Activated CD4-positive, alpha-beta T cell treated with anti-CD3 and anti-CD28 coated beads, Interleukin-2, amount 10 ng/mL, durations not matched to agents 24 days and 14 days (primary cell): ENCODE measurements around the gene ZBTB8A. TPM values are rescaled to one million over a fixed set of nuclear protein-coding genes. Genes with fewer than 3 reads are reported as not detected.

ENCODE experiments used
- DNase-seq: peaks from one replicate; pipeline ENCODE4 v3.0.0; 2022
- H3K27ac Mint-ChIP-seq: one replicate; pipeline ENCODE4 v1.8.0; 2022; ENCODE audit warnings: mild to moderate bottlenecking, mixed read lengths
- H3K27me3 Mint-ChIP-seq: one replicate; pipeline ENCODE4 v1.8.0; 2022; ENCODE audit warnings: mixed read lengths
- H3K36me3 Mint-ChIP-seq: one replicate; pipeline ENCODE4 v1.8.0; 2022; ENCODE audit warnings: low read depth, mild to moderate bottlenecking, mixed read lengths
- H3K4me1 Mint-ChIP-seq: one replicate; pipeline ENCODE4 v1.8.0; 2021; ENCODE audit warnings: mixed read lengths
- H3K4me3 Mint-ChIP-seq: one replicate; pipeline ENCODE4 v1.8.0; 2022; ENCODE audit warnings: mild to moderate bottlenecking, moderate library complexity, mixed read lengths
- H3K9me3 Mint-ChIP-seq: one replicate; pipeline ENCODE4 v1.8.0; 2021; ENCODE audit warnings: mixed read lengths
- intact Hi-C: fragments of 100-400 bp; cut with micrococcal nuclease; formaldehyde crosslinking; loops from one replicate; pipeline ENCODE4 v1.15.1; 2023
- total RNA-seq: library from RNA; stranded (reverse); gene quantifications from 2 replicates; pipeline ENCODE4 v1.2.3, GENCODE V29; 2022

The ZBTB8A gene
- total RNA-seq, 1 donor from 2014 or later = 0.19 TPM

DNA sequence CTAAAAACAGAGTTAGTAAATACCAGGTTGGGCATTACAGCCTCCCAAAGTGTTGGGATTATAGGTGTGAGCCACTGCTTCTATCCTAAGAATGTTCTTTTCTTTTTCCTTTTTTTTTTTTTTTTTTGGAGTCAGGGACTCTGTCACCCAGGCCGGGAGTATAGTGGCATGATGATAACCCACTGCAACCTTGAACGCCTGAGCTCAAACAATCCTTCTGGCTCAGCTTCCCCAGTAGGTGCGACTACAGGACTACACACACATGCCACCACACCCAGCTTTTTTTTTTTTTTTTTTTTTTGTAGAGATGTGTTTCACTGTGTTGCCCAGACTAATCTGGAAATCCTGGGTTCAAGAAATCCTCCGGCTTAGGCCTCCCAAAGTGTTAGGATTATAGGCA is 105.2 kb downstream of the ZBTB8A start:
- Mint-ChIP-seq H3K4me3 (no peak overlapping the region), H3K9me3 (no peaks in the 10 kb centered on the region), H3K27ac (no peak overlapping the region), H3K36me3 (peaks cover 10% of the 10 kb centered on the region), H3K27me3 (no peaks in the 10 kb centered on the region), H3K4me1 (peaks cover 15% of the 10 kb centered on the region)
- intact Hi-C loops = no loop called here
- DNase-seq = no peak

DNA sequence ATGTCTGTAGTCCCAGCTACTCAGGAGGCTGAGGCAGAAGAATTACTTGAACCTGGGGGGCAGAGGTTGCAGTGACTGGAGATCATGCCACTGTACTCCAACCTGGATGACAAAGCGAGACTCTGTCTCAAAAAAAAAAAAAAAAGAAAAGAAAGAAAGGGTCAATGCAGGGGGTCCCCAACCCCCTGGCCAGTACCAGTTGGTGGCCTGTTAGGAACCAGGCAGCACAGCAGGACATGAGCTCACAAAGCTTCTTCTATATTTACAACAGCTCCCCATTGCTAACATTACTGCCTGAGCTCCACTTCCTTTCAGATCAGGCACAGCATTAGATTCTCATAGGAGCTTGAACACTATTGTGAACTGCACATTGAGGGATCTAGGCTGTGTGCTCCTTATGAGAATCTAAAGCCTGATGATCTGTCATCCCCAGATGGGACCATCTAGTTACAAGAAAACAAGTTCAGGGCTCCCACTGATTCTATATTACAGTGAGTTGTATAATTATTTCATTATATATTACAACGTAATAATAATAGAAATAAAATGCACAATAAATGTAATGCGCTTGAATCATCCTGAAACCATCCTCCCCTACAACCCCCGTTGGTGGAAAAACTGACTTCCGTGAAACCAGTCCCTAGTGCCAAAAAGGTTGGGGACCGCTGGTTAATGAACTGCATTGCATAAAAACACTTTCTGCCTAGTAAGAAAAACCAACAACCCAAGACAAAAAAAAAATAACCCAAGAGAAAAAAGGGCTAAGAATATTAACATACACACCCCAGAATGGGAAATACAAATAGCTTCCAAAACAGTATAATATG is 108.3 kb downstream of the ZBTB8A start:
- Mint-ChIP-seq H3K4me1 (peaks cover 24% of the 10 kb centered on the region), H3K27ac (peak overlapping the region; percentile 48), H3K9me3 (no peaks in the 10 kb centered on the region), H3K36me3 (peaks cover 25% of the 10 kb centered on the region), H3K4me3 (peak overlapping the region; percentile 99), H3K27me3 (no peaks in the 10 kb centered on the region)
- intact Hi-C loops = no loop called here
- no peak for DNase-seq

DNA sequence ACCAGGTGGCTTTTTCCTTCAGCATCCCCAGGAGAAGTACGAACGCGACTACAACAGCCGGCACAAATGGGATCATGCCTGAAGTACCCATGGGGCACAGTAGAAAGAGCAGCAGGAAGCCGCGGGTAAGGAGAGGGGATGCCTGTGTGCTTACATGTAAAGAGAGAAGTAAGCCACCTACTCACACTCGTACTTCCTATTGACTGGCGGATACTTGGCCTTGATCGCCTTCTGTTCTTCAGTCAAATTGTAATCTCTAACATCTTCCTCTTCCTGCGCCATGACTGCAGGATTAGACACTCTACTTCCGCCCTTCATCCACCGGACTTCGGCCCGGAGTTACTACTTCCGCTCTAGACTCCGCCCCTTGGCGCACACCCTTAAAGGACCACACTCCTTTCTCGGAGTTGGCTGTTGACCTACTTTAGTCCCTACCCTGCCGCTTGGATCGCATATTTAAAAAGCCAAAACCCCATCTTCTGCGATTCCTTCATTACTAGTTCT is 111.1 kb downstream of the ZBTB8A start, which contains the start of gene ZBTB8OS:
Gene ZBTB8OS, minus strand, starts transcription at position 303 of the 504 bp plus-strand sequence. Its CDS starts 21 bp downstream, at position 282.
- peak within 1 kb of the TSS; percentile 100 for H3K27ac Mint-ChIP-seq
- peak within 1 kb of the TSS; percentile 99 for H3K4me3 Mint-ChIP-seq
- intact Hi-C loops = loop anchor here (1.0 to 10.0 kb wide), 6 partner anchors 27 to 1585 kb away; partner anchors contain the start of genes PUM1, S100PBP and YARS1
- peak; percentile 96 for DNase-seq
- peaks cover 35% of the 10 kb centered on the region for H3K4me1 Mint-ChIP-seq
- no peaks in the 10 kb centered on the region for H3K9me3 Mint-ChIP-seq
- H3K36me3 Mint-ChIP-seq = peaks cover 39% of the 10 kb centered on the region
- no peaks in the 10 kb centered on the region for H3K27me3 Mint-ChIP-seq

DNA sequence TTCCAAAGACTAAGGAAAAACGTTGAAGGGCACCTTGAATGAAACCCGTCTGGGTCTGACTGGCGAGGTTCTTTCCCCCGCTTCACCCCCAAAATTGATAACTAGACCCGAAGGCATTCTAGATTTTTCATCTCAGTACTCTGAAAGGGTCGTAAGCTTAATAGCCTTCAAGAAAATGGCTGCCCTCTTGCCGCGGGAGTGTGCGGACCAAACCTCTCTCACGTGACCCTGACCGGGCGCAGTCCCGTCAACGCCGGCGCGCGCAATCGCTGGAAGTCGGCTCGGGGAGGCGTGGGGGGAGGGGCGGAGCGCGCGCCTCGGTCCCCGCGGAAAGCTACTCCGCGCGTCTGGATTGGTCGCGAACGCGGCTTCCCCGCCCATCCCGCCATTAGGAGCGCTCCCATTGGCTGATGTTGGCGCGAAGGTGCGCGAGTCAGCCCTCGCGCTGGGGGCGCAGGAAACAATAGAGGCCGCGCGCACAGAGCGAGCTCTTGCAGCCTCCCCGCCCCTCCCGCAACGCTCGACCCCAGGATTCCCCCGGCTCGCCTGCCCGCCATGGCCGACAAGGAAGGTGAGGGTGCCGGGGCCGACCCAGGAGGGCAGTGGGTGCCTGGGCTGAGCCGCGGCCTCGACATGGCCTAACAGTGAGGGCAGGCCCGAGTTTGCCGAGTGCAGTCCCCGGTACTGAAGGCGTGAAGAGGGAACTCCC is 111.7 kb downstream of the ZBTB8A start, which contains the start of gene RBBP4:
Gene RBBP4, plus strand, starts transcription at position 457 of the 709 bp plus-strand sequence. Its CDS starts 99 bp downstream, at position 556.
- intact Hi-C loops = loop anchor here (1.0 to 10.0 kb wide), 6 partner anchors 28 to 1586 kb away; partner anchors contain the start of genes PUM1, S100PBP and YARS1
- peak within 1 kb of the TSS; percentile 99 for H3K4me3 Mint-ChIP-seq
- peak within 1 kb of the TSS; percentile 100 for H3K27ac Mint-ChIP-seq
- H3K9me3 Mint-ChIP-seq = no peaks in the 10 kb centered on the region
- peaks cover 44% of the 10 kb centered on the region for H3K36me3 Mint-ChIP-seq
- peaks cover 37% of the 10 kb centered on the region for H3K4me1 Mint-ChIP-seq
- peak; percentile 100 for DNase-seq
- H3K27me3 Mint-ChIP-seq = no peaks in the 10 kb centered on the region

DNA sequence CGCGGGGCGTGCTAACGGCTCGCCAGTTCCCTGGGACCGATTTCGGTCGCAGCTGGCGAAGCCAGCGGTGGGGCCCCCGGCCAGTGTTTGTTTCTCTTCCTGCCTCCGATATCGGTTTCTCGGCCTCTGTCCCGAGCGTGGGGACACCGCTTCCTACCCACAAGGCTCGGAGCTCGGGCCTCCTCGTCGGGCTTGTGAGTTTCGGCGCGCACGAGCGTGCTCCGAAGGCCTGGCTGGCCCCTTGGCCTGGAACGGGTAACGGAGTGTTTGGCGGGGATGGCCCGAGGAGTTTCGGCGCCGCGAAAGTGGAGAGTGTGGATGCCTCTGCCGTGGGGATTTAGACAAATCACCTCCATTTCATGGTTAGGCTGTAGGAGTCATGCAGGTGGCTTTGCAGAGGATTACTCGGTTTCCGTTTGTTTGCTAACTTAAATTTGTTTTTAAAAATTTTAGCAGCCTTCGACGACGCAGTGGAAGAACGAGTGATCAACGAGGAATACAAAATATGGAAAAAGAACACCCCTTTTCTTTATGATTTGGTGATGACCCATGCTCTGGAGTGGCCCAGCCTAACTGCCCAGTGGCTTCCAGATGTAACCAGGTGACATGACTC is 112.3 kb downstream of the ZBTB8A start:
- DNase-seq = no peak
- Mint-ChIP-seq H3K4me1 (peaks cover 37% of the 10 kb centered on the region), H3K36me3 (peaks cover 44% of the 10 kb centered on the region), H3K9me3 (no peaks in the 10 kb centered on the region), H3K27ac (peak overlapping the region; percentile 100), H3K4me3 (peak overlapping the region; percentile 99), H3K27me3 (no peaks in the 10 kb centered on the region)
- intact Hi-C loops = loop anchor here (2.0 to 10.0 kb wide), 2 partner anchors 403 to 1587 kb away; partner anchors contain the start of gene PUM1

DNA sequence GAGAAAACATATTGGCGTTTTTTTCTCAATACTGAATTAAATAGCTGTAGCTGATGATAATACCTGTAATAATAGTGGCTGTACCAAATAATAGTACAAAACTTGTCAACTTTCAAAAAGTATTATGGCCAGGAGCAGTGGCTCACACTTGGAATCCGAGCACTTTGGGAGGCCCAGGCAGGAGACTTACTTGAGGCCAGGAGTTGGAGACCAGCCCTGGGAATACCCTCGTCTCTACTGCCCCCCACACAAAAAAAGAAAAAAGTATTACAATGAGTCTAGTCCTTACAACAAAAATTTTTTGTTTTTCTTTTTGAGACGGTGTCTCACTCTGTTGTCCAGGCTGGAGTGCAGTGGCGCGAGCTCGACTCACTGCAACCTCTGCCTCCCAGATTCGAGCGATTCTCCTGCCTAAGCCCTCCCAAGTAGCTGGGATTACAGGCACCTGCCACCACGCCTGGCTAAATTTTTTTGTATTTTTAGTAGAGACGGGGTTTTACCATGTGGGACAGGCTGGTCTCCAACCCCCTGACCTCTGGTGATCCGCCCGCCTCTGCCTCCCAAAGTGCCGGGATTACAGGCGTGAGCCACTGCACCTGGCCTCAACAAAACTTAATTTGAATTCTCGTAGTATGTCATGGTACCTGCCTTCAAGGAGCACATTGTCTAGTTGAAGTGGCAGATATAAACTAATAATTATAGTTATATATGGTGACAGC is 113.2 kb downstream of the ZBTB8A start:
- H3K27ac Mint-ChIP-seq = peak overlapping the region; percentile 100
- no peaks in the 10 kb centered on the region for H3K9me3 Mint-ChIP-seq
- peaks cover 52% of the 10 kb centered on the region for H3K36me3 Mint-ChIP-seq
- no peaks in the 10 kb centered on the region for H3K27me3 Mint-ChIP-seq
- intact Hi-C loops = loop anchor here (10.0 kb wide), 1 partner anchor 1588 kb away; the partner anchor contains the start of gene PUM1
- peaks cover 41% of the 10 kb centered on the region for H3K4me1 Mint-ChIP-seq
- DNase-seq = no peak
- H3K4me3 Mint-ChIP-seq = peak overlapping the region; percentile 99

Other genes with a start within 250 kb of the ZBTB8A start
- gene HDAC1, start 247.3 kb upstream of the ZBTB8A start, total RNA-seq = 181 and 184 TPM in 2 replicates
- gene MARCKSL1, start 203.2 kb upstream of the ZBTB8A start, total RNA-seq = 34.8 and 36.6 TPM in 2 replicates
- gene FAM229A, start 176.9 kb upstream of the ZBTB8A start, total RNA-seq = 4.2 and 4.4 TPM in 2 replicates
- 1.0 and 2.3 TPM in 2 replicates for gene TSSK3, start 176.9 kb upstream of the ZBTB8A start, total RNA-seq
- 44.8 and 49.5 TPM in 2 replicates for gene BSDC1, start 145.0 kb upstream of the ZBTB8A start, total RNA-seq
- not detected in 2 replicates for gene ZBTB8B, start 74.4 kb upstream of the ZBTB8A start, total RNA-seq
- gene ZBTB8OS, start 111.1 kb downstream of the ZBTB8A start, total RNA-seq = 50.4 and 54.2 TPM in 2 replicates
- 329 and 331 TPM in 2 replicates for gene RBBP4, start 111.8 kb downstream of the ZBTB8A start, total RNA-seq
- not detected in 2 replicates for gene SYNC, start 163.3 kb downstream of the ZBTB8A start, total RNA-seq